GM19397 (cell line): Measurements from ENCODE around the gene PHF21B.
"Not testable (repeated sequence)": the region's sequence is repeated elsewhere in the genome, so short reads cannot be mapped to it uniquely, and the experiment has no call there.

Experiments
- ATAC-seq: cut with Tn5 transposase; IDR thresholded peaks from one replicate; pipeline ENCODE4 v1.9.1; 2021; ENCODE audit warnings: mild to moderate bottlenecking, moderate library complexity; ENCODE audit not compliant: unreplicated experiment

PHF21B gene

DNA sequence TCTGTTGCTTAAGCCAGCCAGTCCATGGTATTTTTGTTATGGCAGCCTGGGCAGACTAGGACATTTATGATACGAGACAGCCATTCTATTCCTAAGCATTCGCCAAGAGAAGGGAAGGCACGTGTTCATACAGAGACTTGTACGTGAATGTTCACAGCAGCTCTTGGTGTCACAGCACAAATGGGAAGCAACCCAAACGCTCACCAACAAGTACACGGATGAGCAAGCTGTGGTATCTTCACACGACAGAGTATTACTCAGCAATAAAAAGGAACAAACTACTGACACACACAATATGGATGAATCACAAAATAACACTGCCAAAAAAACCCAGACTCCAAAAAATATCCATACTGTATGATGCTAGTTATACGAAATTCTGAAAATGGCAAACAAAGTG is 85.1 kb downstream of the PHF21B start:
- no peak for ATAC-seq

DNA sequence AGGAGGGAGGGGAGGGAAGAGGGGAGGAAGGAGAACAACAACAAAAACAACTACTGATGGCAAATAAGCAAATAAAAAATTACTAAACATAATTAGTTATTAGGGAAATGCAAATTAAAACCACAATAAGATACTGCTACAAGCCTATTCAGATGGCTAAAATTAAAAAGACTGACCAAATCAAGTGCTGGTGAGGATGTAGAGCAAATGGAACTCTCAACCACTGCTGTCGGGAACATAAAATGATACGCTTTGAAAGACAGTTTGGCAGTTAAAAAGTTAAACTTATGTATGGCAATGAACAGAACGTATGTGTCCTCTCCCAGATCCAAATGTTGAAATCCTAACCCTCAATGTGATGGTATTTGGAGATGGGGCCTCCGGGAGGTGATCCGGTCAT is 85.7 kb downstream of the PHF21B start:
- ATAC-seq, result no peak

DNA sequence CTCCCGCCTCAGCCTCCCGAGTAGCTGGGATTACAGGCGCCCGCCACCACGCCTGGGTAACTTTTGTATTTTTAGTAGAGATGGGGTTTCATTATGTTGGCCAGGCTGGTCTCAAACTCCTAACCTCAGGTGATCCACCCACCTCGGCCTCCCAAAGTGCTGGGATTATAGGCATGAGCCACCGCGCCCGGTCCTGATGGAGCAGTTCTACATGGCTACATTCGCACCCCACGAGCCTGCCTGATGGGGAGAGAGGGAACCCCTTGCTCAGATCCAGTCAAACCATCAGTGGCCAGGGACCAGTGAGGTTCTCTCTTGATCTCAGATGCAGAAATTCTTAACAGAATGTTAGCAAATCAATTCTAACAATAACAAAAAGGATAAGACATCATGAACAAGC is 88.0 kb downstream of the PHF21B start:
- ATAC-seq, result not testable (repeated sequence)

DNA sequence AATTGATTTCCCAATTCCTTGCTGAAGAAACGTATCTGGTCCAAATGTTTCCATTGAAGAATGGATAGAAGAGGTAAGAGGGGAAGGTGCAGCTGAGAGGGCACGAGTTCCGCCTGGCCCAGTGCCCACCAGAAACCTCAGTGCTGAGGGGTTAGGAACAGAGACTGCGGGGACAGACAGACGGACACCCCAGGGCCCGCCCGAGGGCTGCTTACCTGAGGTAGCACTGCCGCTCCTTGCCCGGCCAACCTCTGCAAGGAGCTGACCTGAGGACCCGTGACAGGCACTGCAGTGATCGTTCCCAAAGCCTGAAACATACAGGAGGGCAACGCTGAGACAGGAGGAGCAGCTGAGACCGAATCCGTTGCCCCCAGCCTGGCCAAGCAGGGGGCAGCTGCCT is 89.6 kb downstream of the PHF21B start:
- ATAC-seq, result no peak

DNA sequence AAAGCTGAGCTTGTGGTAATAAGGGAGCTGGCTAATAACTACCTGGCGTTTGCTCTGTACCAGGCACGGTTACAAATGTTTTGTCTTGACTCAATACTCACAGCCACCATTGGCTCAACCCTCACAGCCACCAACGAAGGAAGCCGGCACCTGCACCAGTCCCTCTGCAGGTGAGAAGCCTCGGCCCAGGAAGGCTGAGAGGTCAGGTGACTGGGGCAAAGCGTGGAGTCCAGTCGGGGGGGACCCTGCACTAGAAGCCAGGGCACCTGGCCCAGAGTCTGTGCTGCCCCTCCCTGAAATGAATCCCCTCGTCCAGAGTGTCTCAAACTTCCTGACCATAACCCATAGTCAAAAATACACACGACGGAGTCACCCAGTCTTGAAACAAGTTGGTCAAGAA is 90.1 kb downstream of the PHF21B start:
- no peak for ATAC-seq

DNA sequence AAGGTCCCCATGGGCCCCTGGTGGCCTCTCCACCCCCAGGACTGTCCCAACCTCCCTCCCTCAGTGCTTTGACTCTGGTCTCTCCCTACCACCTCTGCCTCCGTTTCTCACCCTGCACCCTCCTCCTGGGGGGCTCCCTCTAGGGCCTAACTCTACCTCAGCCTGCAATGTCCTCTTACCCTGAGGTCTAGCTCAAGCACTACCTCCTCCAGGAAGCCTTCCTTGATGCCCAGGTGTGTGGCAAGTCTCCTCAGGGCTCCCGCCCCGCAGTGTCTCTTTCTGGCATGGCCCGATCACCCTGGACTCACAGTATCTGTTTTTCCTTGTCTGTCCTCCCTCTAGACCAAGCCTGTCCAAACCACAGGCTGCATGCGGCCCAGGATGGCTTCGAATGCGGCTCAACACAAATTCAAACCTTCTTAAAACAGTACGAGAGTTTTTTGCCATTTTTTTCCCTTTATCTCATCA is 90.8 kb downstream of the PHF21B start:
- no peak for ATAC-seq

DNA sequence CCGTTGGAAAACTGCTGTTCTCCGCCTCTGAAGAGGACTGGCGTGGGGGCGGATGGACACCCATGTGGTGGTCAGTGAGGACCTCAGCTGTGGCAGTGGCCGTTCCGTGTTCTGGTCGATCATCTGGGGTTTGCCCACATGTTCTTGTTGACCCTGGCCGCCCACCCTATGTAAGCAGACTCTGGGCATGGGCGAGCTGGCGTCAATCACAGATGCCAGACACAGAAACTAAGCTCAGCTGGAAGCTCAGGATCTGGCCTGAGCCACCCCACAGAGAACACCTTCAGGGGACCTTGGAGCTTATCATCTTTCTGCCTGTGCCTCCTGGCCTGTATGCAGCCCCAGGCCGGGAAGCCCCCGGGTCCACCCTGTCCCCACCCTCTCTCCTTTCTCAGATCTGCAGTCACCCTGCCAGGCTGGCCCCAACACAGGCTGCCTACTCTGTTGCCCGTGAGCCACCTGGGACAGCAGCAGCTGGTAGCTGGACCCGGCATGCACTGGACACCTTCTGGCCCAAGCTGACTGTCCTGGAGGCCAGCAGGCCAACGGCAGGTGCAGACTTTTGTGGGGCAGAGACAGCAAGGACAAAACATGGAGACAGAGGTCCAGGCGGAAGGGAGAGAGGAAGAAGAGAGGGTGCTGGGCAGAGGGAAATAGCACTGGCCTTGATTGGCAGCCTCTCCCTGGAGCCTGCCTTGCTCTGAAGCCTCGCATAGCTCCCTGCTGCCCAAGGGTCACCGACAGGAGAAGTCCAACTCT is 91.5 kb downstream of the PHF21B start:
- no peak for ATAC-seq

DNA sequence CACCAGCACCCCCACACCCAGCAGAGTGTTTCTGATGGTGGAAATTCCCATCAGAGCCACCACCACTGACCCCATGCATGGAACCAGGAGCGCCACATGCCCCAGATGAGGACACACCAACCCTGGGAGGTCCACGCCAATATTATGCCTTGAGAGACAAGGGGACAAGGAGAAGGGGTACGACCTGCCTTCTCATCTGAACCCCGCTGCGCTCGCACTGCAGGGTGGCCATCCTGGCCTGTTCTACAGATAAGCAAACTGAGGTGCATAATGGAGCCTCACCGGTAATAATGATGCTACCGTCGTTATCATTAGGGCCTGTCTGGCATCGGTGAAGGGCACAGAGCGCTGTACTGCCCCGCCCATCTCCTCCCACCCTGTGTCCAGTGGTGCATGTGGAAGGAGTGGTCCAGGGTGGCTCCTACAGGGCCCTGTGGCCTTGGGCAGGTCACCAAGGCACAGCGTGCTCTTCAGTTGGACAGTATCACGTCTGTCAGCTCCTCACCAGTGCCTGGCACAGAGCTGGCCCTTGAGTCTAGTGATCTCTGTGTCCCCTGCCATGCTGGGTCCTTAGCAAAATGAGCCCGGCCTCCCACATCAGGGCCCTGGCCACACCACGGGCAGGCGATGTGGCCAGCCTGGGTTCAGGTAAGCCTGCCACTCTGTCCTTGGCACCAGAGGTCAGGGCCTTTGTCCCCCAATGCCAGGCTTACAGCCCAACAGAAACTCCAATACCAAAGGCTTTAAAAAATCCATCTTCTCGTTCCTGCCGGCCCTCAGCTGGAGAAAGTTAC is 92.2 kb downstream of the PHF21B start:
- ATAC-seq, result no peak

DNA sequence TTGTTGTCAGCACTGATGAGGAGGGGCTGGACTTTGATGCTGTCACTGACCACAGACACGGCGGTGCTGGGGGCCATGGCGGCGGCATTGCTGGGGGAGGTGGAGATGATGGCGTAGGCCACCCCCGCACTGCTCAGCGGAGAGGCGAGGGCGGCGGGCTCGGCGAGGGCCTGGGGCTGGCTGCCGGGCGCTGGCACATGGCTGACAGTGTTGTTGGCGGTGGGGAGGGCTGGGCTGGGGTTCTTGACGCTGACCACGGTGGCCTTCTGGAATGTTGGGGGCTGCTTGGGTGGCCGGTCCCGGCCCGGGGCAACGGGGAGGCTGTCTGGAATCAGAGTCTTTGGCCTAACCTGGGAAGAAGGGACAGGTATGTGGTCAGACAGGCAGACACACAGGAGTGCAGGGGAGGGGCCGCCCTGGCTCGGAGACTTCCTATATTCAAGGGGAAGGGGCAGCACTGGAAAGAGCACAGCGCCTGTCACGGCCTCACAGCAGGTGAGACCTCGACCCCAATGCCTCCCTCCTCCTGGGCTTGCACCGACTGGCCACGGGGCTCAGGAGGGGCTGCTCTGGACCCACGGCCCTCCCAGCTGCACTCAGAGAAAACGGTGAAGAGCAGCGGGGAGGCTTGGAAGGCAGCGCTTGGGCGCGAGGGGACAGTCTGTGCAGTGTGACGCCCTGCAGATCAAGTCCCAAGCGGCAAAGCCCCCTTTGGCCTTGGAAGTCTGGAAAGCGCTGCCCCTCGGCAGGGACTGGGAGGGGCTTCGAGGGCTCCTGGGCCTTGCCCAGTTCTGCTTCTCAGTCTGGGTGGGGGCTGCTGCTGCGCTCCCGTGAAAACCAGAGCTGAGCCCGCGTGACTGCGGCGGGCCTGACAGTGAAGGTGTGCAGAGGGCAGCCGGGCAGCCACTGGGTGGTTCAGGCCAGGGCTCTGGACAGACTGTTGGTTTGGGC is 93.2 kb downstream of the PHF21B start:
- no peak for ATAC-seq

DNA sequence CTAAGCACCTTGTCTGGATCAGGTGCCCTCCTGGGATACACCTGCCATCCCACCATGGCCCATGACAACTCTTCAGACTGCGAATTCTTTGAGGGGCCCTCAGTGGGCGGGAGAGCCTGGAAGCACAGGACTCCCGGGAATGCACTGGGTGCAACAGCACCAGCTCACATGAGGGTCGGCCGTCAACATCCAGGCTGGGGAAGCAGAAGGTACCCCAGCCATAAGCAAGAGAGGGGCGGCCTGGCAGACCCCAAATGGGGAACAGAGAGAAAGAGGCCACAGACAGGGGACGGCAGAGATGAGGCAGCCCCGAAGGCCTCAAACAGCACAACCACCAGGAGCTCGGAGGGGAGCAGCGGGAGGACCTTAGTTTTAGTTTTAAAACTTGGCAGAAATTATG is 94.4 kb downstream of the PHF21B start:
- ATAC-seq, result no peak

DNA sequence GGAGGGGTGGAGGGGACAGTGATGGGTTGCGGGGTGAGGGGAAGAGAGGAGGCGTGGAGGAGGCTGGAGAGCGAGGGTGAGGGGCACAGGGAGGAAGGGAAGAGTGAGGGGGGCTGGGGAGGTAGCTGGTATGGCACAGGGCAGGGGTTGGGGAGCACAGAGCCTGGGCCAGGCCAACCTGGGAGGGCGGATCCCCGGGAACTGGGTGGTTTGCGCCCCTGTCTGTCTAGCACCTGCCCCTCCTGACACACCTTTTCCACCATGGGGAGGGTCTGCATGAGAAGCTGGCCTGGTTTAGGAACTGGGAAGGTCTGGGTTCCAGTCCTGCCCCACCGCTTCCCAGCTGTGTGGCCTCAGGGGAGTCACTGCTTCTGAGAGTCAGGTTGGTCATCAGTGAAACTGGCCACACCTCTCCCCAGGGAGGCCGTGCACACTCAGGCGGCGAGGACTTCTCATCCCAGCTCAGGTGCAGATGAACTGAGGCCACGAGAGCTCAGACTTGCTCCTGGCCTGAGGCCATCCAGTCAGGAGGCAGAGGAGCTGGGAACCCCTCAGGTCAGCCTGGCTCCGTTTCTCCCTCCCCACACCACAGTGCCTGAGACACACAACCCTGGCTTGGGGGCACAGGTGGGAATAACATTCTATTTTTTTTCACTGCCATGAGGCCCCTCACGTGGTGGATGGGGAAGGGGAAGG is 95.6 kb downstream of the PHF21B start:
- no peak for ATAC-seq

DNA sequence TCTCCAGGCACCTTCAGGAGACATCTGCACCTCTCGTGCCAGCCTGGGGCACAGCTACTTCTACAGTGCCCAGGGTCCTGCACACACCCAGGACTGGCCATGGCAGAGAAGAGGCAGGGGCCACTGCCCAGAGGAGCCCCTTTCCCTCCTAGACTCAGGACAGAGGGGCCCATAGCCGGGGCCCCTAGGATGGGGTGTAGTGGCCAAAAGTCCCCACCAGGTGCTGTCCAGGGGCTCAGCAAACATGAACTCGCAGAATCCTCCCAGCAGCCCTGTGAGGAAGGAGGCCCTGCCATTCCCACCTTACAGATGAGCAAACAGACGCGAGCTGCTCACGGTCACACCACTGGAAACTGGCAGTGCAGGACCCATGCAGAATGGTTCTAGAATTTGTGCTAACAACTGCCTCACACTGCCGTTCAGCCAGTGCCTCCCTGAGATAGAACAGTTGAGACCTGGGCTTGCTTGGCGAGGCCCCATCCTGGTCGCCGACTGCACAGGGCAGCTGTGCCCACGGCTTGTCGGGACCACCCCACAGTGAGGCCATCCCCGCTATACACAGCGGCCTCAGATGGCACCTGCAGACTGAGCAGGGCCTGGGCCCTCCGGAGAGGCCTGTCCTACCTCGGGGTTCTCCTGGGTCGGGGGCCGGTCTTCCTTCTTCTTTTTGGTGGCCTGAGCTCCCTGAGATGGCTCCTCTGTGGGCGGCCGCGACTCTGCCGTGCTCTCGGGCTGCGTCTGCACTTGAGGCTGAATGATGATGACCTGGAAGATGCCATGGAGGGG is 96.4 kb downstream of the PHF21B start:
- no peak for ATAC-seq

DNA sequence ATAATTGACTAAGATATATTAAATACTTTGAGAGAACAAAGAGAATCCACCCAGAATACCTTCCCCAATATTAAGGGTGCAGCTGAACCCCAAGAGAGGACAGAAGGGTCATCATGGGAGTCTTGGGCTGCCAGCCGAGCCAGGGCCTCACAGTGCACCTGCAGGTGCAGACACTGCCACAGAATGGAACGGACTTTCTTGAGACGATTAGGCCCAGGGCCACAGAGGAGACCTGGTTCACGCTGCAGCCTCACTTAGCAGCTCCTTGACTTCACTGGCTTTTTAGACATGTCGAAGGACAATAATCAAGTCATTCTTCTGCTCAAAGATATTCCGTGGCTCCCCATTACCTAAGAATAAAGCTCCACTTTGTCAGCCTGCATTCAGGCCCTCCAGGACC is 100.6 kb downstream of the PHF21B start:
- ATAC-seq, result no peak

DNA sequence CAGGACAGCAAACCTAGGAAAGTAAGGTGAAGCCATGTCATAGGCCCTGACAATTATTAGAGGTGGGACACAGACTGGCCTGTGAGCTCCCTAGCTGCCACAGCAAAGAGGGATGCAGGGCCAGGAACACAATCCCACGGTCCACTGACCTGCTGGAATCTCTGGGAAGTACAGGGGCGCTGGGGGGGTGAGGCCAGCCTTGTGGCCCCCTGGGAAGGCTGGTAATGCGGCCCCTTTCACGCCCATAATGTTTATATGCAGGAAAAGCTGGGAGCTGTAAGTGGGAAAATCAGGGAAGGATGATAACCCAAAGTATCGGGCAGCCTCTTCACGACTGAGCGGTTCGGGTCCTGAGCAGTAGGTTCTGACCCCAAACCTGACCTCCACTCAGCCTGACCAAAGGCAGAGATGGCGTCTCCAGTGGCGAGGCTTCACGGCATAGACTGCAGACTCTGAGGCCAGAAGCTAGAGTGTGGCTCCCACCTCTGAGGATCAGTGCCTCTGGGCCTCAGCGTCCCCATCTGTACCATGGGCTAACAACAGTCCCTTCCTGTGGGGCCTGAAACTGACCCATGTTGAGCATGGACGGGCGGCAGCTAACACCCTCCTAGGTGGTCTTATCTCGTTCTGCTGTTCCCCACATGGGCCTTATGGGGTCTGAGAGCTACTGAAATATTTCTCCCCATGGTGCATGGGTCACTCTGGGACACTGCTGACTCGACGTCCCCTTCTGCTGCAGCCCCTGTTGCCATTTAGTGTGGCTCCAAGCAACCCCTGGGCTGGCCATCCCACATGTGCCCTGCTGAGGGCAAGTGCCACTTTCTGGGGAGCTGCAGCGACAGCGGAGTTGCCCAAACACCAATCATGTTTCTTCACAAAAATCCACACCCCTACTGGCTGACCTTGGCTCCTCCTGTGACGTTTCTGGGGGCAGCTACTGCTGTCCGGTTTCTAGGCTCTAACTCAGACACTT is 101.8 kb downstream of the PHF21B start:
- ATAC-seq, result no peak

DNA sequence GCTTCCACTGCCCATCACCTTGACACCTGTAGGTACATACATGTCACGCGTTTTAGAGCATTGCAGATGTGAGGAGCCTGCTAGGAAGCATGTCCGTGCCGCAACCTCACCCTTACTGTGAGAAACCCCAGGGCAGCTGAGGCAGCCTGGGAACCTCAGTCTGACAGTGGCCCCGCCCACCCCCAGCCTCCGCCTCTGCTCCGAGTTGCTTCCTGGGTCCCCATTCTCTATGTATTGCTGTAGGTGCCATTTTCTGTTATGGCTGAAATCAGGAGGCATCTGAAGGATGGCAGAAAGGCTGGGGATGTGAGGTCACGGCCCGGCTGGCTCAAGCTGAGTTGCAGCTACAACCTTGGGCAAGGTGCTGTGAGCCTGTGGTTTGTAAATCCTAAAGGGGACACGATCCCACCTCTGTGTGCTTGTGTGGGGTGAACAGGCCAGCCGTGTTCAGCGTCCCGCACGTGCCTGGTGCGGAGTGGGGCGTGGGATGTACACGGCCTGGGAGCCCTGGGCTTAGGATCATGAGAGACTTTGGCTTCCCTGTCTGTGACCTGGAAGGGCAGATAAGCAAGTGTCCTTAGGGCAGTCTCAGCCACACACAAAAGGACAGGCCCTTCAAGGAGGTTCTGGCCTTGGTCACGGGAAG is 102.7 kb downstream of the PHF21B start:
- ATAC-seq, result no peak

DNA sequence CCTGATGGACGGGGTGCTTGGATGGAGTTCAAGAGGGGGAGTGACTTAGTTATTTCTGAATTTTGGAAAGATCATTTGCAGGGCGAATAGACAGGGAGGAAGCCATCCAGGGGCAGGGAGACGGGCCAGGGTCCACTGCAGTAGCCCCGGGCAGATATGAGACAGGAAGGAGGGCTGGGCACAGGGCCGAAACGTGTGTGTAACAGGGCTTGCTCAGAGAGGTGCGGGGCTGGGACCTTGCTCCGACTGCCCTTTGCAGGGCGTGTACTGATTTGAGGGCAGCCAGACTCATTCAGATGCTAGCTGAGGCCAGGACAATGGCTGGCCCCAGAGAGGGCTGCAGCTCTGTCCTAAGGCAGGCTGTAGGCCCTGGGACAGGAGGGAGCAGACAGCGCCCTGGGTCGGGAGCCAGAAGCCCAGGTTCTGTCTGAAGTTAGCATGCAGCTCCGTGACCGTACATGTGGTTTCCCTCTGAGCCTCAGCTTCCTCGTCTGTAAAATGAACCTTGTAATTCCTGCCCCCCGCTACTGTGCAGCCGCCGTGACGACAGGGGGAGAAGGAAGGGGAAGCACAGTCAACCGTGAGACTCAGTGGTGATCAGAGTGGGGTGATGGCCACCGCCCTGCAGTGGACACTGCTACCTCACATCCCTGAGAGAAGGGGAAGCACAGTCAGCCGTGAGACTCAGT is 103.4 kb downstream of the PHF21B start:
- ATAC-seq, result no peak

DNA sequence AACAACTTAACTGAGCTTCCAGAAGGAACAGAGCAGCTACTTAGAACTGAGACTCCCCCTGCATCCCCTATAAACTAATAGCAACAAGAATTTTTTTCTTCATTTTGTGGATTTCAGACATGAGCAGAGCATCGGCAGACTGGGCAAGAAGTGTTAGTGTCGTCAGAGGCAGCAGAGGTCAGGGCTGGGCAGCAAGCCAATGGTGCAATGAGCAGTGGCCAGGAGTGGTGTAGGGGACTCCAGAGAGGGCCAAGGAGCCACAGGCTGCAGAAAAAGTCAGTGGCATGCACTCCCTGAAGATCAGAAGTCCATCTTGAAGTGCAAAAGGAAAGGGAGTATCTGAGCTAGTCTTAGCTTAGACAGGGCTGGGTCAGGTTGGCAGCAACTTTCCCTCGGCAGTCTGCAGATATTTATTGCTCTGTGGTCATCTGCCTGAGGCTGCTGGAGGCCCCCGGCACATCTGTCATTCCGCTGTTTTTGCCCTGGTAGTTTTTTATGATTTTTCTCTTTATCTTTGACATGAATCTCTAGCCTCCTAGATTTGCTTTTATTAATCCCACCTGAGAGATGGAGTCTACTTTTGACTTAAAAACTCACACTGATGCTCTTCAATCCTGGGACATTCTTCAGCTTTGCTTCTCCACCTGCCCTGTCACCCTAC is 105.2 kb downstream of the PHF21B start:
- not testable (repeated sequence) for ATAC-seq
